Stimulated activated CD8-positive, alpha-beta memory T cell treated with anti-CD3 and anti-CD28 coated beads, Interleukin-7, amount 100 ng/mL, for 4 hours (primary cell): ENCODE measurements around the gene KCNK15.
"Not testable (repeated sequence)": the region's sequence is repeated elsewhere in the genome, so short reads cannot be mapped to it uniquely, and the experiment has no call there.

Experiments
- DNase-seq, 2 donors: peaks; one replicate each; pipeline ENCODE4 v3.0.0-alpha.2; 2020; ENCODE audit warnings: low read depth in 2 of 2

Gene KCNK15

GRCh38 chr20:44745598-44746366 is at the start of gene KCNK15:
TSS of gene KCNK15 (plus strand) at chr20:44745865. CDS start at chr20:44745911, 46 bp downstream.
- DNase-seq, result peak; percentile 25 to 48

DNA sequence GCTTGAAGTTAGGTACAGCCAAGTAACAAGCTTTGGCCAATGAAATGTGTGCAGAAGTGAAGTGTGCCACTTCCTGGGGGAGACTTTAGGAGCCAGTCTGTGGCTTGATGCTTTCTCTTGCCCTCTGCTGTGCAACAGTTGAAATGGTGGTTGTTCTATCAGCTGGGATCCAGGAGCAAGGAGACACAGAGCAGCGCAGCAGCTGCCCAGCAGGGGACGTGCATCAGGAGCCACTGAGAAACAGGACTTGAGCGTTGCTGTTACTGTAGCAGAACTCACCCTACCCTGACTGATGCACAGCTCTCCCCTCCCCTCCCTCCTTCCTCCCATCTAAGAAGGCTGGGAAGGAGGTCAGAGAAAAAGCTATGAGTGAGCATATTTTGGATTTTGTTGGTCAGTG is 49.4 kb upstream of the KCNK15 start:
- DNase-seq, result no peak

DNA sequence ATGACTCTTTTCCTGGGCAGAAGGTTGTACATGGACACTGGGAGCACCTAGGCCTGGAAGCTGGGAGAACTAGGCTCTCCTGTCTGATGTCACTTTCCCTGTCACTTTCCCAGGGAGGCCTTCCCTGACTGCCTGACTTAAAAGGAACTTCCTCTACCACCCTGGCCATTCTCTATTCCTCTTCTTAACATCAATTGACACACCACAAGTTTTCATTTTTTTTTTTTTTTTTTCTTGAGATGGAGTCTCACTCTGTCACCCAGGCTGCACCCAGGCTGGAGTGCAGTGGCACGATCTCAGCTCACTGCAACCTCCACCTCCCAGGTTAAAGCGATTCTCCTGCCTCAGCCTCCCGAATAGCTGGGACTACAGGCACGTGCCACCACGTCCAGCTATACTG is 48.6 kb upstream of the KCNK15 start:
- DNase-seq, result not testable (repeated sequence)

DNA sequence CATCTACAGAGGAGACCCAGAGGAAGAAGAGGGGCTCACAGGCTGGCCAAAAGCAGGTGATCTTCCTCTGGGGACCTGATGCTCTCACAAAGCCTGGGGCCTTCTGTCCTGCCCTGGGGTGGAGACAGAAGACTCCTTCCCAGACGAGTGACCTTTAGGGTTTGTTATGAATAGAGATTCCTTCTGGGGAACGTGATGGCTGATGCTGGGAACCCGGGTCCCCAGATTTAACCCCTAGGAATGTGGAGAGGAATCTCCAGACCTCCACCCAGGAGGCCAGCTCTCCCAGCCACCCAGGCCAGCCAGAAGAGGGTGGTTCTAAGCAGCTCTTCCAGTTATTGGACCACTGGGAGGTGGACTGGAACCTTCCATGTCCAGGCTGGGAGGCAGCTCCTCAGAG is 47.3 kb upstream of the KCNK15 start:
- DNase-seq, result no peak

DNA sequence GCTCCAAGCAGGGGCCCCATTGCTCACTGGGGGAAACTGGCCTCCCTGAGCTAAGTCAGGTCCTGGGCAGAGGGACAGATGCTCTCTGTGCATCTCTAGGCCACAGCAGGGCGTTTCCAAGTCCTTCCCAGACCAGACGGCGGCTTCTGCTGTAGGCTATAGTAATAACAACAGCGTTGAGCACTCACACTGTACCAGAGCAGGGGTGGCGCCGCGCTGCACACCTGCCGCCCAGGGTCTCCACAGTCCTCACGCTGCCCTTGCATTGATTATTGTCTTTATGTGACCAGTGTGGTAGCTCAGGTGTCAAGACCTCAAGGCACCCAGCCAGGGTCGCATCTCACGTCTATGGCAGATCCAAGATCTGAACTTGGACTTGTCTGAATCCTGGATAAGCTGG is 45.4 kb upstream of the KCNK15 start:
- no peak for DNase-seq

DNA sequence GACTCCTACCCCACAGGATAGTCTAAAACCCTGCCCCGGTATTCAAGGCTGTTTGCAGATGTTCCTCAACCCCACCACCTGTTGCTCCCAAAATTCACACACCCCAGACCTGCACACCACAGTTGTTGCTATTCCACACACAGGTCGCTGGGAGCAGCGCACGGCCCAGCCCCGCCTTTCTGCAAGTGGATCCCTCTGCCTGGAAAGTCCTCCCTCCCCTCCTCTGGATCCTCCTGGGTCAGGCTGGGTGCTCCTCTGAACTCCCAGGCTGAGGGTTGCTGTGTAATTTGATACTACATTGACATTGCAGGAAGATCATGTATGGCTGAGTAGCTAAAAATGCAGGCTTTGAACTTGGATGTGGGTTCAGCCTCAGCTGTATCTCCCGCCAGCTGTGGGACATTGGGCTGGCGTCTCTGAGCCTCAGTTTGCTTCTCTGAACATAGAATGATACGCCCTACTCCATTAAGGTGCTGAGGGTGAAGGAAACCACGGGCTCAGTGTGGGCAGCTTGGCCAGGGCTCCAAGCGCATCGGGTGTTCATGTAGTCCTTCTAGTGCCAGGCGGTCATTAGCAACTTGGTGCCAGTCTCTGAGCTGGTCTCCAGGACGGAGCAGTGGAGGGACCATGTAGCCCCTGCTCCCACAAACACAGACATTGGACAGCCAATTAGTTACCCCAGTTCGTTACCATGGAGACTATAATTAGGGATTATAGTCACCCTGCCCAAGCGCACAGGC is 44.4 kb upstream of the KCNK15 start:
- DNase-seq, result no peak

GRCh38 chr20:44701858-44702256 is 43.8 kb upstream of the KCNK15 start:
- DNase-seq, result no peak

DNA sequence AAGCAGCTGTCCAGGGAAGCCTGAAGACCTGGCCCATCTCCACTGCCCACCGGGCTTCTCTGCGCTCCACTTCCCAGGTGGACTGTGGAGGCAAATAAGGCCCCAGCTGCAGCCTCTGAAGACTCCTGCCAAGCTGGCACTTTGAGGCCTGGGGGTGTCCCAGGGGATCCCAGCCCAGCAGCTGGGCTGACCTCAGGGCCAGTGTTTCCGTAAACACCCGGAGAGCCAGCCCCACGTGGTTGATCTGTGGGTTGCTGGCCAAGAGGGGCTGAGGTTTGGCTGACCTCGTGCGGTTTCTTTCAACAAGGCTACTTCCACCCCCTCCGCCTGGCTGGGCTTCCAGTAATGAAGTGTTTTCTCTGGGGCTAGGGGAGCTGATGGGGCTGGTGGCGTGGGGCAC is 42.9 kb upstream of the KCNK15 start:
- no peak for DNase-seq

DNA sequence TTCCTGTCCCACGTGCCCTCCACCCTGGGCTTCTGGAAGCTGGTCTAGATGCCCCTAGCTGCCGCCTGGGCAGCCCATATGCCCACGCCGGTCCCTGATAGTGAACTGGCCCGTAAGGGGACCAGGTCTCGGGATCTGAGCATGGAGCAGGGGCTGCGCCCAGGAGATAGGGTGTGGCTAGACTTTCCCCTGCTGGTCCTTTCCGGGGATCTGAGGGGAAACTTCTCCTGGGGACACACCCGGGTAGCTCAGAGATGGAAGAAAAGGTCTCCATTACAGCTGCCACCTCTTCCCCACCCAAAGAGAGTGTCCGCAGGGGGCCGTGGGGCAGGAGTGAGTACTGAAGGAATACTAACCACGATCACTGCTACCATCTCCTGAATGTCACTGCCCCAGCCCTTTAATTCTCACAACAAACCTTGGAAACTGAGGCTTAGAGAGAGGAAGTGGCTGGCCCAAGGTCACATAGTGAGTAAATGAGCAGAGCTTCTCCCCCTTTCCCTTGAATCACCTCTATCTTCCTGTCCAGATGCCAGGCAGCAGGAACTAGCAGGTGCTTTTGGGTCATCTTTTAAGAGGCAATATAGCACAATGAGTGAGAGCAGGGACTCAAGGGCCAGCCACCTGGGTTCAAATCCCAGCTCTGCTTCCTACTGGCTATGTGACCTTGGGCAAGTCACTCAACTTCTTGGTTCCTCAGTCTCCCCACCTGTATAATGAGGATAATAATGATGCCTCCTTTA is 42.3 kb upstream of the KCNK15 start:
- DNase-seq, result no peak

GRCh38 chr20:44703956-44704488 is 41.6 kb upstream of the KCNK15 start:
- DNase-seq, result no peak

DNA sequence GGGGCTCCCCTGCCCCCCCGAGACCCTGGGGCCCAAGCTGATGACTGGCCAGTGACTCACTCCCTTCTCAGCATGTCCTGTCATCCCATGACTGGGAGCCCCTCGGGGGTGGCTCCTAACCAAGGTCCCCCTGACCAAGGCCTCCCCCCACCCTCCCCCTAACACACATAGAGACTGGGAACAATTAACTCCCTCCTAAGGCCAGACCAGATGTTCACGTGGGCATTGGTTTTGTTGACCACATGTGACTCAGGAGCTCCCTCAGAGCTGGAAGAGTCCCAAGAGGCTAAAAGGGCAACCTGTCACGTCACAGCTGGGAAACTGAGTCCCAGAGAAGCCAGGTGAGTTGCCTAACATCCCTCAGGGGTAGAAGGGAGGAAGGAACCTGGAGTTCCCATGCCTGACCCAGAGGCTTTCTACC is 41.1 kb upstream of the KCNK15 start:
- DNase-seq, result no peak

- no peak for DNase-seq
Observed at GRCh38 chr20:44705364-44706094, 40.1 kb upstream of the KCNK15 start.

GRCh38 chr20:44706301-44707017 is 39.2 kb upstream of the KCNK15 start:
- no peak for DNase-seq

DNA sequence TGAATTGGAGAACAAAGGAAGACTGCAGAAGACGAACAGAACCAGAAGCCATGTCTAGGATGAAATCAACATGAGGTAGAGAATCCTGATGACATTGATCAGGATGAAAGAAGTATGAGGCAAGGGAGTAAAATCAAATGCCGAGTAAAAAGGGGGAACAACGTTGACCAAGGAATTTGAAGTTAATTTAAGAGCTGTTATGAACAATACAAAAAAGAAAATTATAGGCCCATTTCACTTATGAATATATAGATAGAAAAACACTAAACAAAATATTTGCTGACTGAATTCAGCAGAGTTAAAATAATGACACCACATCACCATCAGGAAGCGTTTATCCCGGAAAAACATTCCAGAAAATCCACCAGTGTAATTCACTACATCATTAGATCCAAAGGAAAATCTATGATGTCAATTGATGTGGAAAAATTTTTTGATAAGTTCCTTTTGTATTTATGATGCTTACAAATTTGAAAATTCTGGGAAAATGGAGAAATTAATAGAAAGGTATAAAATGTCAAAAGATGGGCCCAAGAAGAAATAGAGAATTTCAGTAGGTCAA is 38.6 kb upstream of the KCNK15 start:
- DNase-seq, result no peak

DNA sequence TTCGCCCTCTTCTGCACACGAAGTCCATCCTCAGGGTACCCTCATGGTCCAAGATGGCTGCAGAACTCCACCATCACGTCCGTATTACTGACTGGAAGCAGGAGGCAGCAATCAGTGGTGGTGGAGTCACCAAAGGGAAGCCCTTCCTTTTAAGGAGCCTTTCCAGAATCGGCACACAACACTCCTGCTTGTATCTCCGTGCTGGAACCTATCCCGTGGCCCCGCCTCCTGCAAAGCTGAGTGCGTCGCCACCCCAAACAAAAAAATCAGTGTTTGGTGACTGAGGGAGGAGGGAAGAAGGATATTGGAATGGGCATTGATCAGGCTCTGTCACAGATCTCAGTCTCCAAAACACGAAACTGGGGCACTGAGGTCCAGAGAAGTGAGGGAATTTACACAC is 36.3 kb upstream of the KCNK15 start:
- DNase-seq, result no peak

- no peak for DNase-seq
Observed at GRCh38 chr20:44709797-44710196, 35.9 kb upstream of the KCNK15 start.

DNA sequence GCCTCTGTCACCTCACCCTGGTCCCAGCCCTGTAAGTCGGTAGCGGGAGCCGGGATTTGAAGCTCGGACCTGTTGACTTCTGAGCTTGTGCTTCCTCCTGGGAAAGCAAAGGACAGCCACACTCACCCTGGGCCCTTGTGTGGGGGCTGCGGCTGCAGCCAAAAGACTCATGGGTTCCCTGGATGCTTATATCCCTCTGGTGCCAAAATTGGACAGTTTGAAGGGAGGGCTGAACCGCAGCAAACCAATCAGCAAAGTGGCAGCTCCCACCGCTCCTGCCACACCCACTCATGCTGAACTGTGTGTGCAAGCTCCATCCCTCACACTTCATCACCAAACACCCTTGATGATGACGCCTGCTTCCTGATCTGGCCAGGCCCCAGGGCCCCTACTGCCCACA is 34.4 kb upstream of the KCNK15 start:
- no peak for DNase-seq

GRCh38 chr20:44714102-44714700 is 31.5 kb upstream of the KCNK15 start:
- no peak for DNase-seq

DNA sequence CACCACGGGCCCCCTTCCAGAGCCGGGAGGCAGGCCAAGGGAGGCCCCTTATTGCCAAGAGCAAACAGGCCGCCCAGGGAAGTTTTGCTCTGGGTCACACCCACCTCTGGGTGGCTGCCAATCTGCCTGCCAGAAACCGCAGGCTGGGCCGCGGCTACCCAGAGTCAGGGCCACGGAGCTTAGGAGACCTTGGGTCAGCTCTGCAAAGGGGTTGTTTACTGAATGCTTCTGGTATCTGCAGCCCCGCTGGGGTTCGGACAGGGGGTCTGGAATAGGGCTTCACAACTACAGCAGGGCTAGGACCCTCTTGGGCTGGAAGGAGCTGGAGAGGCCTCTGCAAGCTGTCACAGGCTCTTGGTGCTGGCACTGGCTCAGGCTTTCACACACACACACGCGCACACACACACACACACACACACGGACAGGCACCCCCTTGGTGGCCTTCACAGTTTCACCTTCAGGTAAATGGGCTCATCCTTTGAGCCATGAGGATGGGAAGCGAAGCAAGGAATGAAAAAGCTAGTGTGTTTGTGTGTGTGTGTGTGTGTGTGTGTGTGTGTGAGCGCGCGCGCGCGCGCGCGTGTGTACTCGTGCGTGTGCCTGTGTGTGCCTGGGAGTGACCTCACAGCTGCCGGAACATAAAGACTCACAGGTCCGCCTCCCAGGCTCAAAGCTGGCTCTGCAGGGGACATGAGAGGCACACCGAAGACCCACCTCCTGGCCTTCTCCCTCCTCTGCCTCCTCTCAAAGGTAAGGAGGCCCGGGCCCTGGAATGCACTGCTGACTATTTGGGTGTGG is 30.8 kb upstream of the KCNK15 start, which contains the start of gene CCN5:
TSS of gene CCN5 (plus strand) at position 669 of the 798 bp plus-strand sequence. CDS start at position 691, 22 bp downstream.
- DNase-seq, result no peak
